GM20431 (cell line): ENCODE measurements around the gene ZNF700.
"Not testable (repeated sequence)": the region's sequence is repeated elsewhere in the genome, so short reads cannot be mapped to it uniquely, and the experiment has no call there.

Source experiments
- in situ Hi-C: fragments of 300-500 bp; cut with MseI, MboI; formaldehyde crosslinking; loops from one replicate; pipeline ENCODE4 v1.15.0; 2020; ENCODE audit warnings: low sequenced_read_pairs; ENCODE audit not compliant: unreplicated experiment

ZNF700 gene

DNA sequence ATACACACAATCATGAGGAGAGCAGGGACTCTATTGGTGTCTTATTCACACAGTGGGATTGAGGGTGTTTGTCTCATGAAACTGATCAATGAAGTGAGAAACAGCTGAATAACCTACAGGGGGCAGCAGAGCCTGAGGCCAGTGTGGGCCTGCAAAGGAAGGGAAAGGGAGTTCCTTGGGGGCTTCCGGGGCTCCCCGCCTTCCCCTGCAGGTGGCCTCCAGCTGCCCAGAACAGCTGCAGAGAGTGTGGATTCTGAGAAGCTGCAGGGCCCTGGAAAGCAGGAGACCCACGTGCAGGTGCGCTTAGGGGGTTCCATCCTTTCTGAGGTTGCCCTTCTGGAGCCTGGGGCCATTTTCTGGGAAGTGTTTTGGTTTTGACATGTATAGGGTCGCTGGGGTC is 60.1 kb downstream of the ZNF700 start:
- in situ Hi-C loops = loop anchor here (10.0 kb wide), 1 partner anchor 60 kb away; the partner anchor contains the start of gene ZNF700

DNA sequence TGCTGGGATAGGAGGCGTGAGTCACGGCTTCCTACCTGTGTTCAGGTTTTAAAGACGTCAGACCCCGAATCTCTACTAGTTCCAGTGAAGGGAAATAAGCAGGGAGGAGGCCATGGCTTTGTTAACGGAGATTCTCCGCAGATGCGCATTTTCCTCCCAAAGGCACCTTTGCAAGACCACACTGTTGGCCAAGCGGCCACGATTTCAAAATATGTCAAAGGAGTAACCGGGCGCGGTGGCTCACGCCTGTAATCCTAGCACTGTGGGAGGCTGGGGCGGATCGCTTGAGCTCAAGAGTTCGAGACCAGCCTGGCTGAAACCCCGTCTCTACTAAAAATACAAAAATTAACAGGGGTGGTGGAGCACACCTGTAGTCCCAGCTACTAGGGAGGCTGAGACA is 61.8 kb downstream of the ZNF700 start:
- in situ Hi-C loops = loop anchor here (10.0 kb wide), 1 partner anchor 62 kb away; the partner anchor contains the start of gene ZNF700

DNA sequence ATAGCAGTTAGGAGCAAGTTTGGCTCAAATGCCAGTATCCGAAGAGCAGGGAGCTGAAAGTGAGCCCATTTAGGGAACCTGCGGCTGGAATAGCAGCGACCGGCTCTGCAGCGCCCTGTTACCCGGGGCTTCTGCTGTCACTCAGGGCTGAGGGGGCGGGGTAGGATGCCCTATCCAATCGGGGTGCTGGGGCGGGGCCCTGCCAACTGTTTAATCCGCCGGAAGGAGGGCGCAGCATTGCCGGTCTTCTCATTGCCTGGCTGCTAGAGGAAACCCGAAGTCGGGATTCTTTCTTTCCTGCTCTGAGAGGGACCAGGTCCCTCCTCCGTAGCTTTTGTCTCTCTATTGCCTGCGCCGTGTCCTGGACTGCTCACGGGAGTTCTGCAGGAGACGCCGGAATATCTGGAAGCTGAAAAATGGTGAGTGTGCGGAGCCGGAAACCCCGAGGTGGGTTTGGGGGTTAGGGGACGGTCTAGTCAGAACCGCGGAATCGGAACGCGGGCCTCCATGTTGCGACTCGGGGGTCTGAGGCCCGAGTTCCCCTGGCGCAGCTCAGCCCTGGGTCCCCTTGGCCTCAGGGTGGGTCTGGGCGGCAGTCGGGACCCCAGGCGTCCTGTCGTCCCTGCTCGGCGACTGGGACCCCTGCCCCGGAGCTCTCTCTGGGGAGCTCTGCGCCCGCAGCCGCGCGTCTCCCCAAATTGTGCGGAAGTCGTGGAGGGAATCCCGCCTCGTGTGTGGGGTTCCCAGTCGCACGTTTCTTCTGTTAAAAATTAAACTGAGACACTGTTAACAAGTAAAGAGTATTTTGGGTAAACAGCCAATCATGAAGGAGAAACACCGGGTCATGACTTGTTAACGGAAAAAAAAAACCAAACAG is 62.7 kb downstream of the ZNF700 start:
- in situ Hi-C loops = loop anchor here (10.0 kb wide), 1 partner anchor 63 kb away; the partner anchor contains the start of gene ZNF700

DNA sequence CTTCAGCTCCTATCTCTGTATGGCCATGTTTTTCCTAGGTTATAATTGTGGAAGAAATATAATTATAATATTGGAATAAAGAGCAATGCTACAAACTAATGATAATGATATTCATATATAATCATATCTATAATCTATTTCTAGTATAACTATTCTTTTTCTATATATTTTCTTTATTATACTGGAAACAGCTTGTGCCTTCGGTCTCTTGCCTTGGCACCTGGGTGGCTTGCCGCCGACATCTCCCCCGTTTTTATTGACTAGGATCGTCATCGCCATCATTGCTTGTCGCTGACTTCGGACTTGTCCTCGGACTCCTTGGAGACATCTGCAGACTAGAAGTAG is 64.2 kb downstream of the ZNF700 start:
- in situ Hi-C loops = loop anchor here (10.0 kb wide), 1 partner anchor 64 kb away; the partner anchor contains the start of gene ZNF700

DNA sequence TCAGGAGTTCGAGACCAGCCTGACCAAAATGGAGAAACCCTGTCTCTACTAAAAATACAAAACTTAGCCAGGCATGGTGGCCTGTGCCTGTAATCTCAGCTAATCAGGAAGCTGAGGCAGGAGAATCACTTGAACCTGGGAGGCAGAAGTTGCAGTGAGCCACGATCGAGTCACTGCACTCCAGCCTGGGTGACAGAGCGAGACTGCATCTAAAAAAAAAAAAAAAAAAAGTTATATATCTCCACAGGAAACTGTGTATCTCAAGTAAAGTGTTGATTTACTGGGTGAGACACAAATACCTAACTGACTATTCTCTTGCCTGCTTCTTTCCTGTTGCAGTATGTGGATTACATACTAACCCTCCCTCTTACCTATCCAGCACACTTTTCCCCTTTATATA is 67.0 kb downstream of the ZNF700 start:
- in situ Hi-C loops = not testable (repeated sequence)

DNA sequence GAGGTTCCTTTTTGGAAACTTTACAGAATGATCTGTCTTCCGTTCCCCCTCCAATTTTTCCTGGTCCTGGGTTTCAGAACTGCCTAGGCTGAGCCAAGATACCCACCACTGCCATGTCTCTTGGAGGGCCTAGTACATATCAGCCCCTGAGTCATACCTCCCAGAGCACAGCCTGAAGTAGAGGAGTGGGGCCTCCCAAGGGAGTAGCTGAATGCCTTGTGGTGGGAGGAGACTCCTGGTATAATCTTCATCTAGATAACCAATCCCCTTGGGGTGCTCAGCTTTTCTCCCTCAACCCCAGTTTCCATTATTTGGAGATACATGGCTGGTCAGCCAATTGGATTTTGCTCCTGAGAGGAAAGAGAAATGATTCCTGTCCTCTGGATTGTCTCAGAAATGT is 70.3 kb downstream of the ZNF700 start:
- in situ Hi-C loops = no loop called here
